Measurements from ENCODE around the gene DSCAM.
"Not testable (repeated sequence)": the region's sequence is repeated elsewhere in the genome, so short reads cannot be mapped to it uniquely, and the experiment has no call there.

DSCAM gene

GRCh38 chr21:40372506-40372905, 474.5 kb downstream of the DSCAM start:
- DNase-seq = no peak

GRCh38 chr21:40371329-40371728, 475.6 kb downstream of the DSCAM start:
- DNase-seq = no peak

- DNase-seq = no peak
Observed at GRCh38 chr21:40356644-40357043, 490.3 kb downstream of the DSCAM start.

- DNase-seq = no peak
Observed at GRCh38 chr21:40355076-40355475, 491.9 kb downstream of the DSCAM start.

- DNase-seq = no peak
Observed at GRCh38 chr21:40351006-40351405, 496.0 kb downstream of the DSCAM start.

GRCh38 chr21:40349591-40349990, 497.4 kb downstream of the DSCAM start:
- no peak for DNase-seq

GRCh38 chr21:40345711-40346321, 501.1 kb downstream of the DSCAM start:
- no peak for DNase-seq

- no peak for DNase-seq
Observed at GRCh38 chr21:40340357-40340756, 506.6 kb downstream of the DSCAM start.

GRCh38 chr21:40339050-40339449, 507.9 kb downstream of the DSCAM start:
- DNase-seq = no peak

GRCh38 chr21:40337981-40338380, 509.0 kb downstream of the DSCAM start:
- DNase-seq = no peak

GRCh38 chr21:40335704-40336103, 511.3 kb downstream of the DSCAM start:
- no peak for DNase-seq

- no peak for DNase-seq
Observed at GRCh38 chr21:40334159-40334558, 512.8 kb downstream of the DSCAM start.

- no peak for DNase-seq
Observed at GRCh38 chr21:40333731-40334130, 513.2 kb downstream of the DSCAM start.

GRCh38 chr21:40331804-40332203, 515.2 kb downstream of the DSCAM start:
- DNase-seq = no peak

- DNase-seq = no peak
Observed at GRCh38 chr21:40331172-40331571, 515.8 kb downstream of the DSCAM start.

- no peak for DNase-seq
Observed at GRCh38 chr21:40324389-40324788, 522.6 kb downstream of the DSCAM start.

GRCh38 chr21:40320718-40321117, 526.2 kb downstream of the DSCAM start:
- not testable (repeated sequence) for DNase-seq

- no peak for DNase-seq
Observed at GRCh38 chr21:40318371-40318770, 528.6 kb downstream of the DSCAM start.

GRCh38 chr21:40316104-40316503, 530.9 kb downstream of the DSCAM start:
- DNase-seq = no peak

GRCh38 chr21:40315626-40316025, 531.3 kb downstream of the DSCAM start:
- no peak for DNase-seq

GRCh38 chr21:40313260-40313659, 533.7 kb downstream of the DSCAM start:
- DNase-seq = no peak

- no peak for DNase-seq
Observed at GRCh38 chr21:40300300-40300699, 546.7 kb downstream of the DSCAM start.

- no peak for DNase-seq
Observed at GRCh38 chr21:40299451-40299850, 547.5 kb downstream of the DSCAM start.

GRCh38 chr21:40294345-40294744, 552.6 kb downstream of the DSCAM start:
- no peak for DNase-seq

GRCh38 chr21:40291560-40291959, 555.4 kb downstream of the DSCAM start:
- DNase-seq = no peak

GRCh38 chr21:40284409-40284808, 562.5 kb downstream of the DSCAM start:
- no peak for DNase-seq
